Loucy (cell line): Measurements from ENCODE around the gene PRKCQ.

Experiments
- EZH2phosphoT487 ChIP-seq: fragments of 200-600 bp; IDR thresholded peaks from 2 replicates; pipeline ENCODE4 v1.6.1; 2018; ENCODE audit warnings: antibody characterized with exemption, mild to moderate bottlenecking, moderate library complexity, borderline replicate concordance
- TF ChIP-seq, protein P1 (sequence below): fragments of 200-600 bp; sonication (generic); conservative IDR thresholded peaks from 2 replicates; pipeline ENCODE4 v1.5.1; 2014; ENCODE audit warnings: mild to moderate bottlenecking, antibody characterized with exemption, low read length

DNA sequence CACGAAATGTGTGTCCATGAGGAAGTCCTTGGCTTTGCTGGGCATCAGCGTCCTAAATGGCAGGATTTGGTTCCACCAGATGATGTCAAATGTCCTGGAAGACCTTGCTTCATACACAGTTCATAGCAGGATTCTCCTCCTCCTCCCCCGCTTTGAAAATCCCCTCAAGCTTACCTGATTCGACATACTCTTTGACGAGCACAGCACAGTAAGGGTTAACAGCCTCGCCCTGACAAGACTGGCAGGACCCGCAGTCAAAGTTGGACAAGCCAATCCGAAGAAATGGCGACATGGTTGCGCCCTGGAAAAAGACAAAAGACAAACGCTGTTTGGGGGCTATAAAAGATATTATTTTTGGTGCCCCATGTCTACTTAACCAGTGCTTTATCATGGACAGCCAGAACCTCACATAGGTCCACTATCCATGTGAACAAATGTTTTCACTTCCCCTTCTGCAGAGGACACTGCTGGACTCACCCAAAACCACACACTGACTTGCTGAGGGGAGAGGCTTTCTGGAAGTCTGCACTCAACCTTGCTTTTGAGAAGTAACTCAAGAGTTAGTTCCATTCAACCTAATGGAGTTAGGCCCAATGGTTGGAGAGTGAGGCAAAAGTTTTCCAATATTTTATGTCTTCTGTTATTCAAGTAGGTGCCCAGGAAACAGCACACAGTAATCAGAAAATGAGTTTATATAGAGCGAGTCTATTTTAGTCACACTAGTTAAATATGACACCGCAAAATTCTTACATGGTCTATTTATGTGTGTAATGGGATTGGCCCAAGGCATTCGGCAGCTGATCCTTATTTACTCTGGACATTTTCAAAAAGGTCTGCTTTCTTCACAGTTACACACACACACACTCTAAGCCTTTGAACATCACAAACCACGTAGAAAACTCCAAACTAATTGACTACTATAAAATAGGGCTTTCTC lies 65.0 kb downstream of the PRKCQ start:
- TF ChIP-seq, protein P1, sequence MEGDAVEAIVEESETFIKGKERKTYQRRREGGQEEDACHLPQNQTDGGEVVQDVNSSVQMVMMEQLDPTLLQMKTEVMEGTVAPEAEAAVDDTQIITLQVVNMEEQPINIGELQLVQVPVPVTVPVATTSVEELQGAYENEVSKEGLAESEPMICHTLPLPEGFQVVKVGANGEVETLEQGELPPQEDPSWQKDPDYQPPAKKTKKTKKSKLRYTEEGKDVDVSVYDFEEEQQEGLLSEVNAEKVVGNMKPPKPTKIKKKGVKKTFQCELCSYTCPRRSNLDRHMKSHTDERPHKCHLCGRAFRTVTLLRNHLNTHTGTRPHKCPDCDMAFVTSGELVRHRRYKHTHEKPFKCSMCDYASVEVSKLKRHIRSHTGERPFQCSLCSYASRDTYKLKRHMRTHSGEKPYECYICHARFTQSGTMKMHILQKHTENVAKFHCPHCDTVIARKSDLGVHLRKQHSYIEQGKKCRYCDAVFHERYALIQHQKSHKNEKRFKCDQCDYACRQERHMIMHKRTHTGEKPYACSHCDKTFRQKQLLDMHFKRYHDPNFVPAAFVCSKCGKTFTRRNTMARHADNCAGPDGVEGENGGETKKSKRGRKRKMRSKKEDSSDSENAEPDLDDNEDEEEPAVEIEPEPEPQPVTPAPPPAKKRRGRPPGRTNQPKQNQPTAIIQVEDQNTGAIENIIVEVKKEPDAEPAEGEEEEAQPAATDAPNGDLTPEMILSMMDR: no peak
- TF ChIP-seq EZH2phosphoT487: no peak
